PFSK-1 (cell line): ENCODE data around the gene WFDC1.

ENCODE experiments used
- FOXP2 ChIP-seq: optimal IDR thresholded peaks from 2 replicates; pipeline ENCODE3; 2011; ENCODE audit warnings: borderline replicate concordance, control low read depth, inconsistent platforms; ENCODE audit not compliant: insufficient read depth; ENCODE audit errors: extremely low read length, extremely low read depth
- POLR2AphosphoS5 ChIP-seq: IDR thresholded peaks from 2 replicates; pipeline ENCODE4 v1.6.1; 2012; ENCODE audit warnings: low read depth, mild to moderate bottlenecking, control low read depth, low read length, moderate library complexity
- SIN3A ChIP-seq: IDR thresholded peaks from 2 replicates; pipeline ENCODE4 v1.6.1; 2012; ENCODE audit warnings: mild to moderate bottlenecking, low read length, moderate library complexity, borderline replicate concordance; ENCODE audit not compliant: insufficient read depth
- TAF1 ChIP-seq: IDR thresholded peaks from 2 replicates; pipeline ENCODE4 v1.6.1; 2012; ENCODE audit warnings: low read length, control low read depth, borderline replicate concordance; ENCODE audit not compliant: insufficient read depth
- TF ChIP-seq, protein P1 (sequence below), 2 experiments: IDR thresholded peaks; 2 replicates each; pipeline versions ENCODE4 v1.6.1 to v1.8.0; 2011 to 2012; ENCODE audit warnings: low read depth in 2 of 2, low read length in 2 of 2, control low read depth in 1 of 2, inconsistent platforms in 1 of 2, mild to moderate bottlenecking in 1 of 2, moderate library complexity in 1 of 2; ENCODE audit not compliant: insufficient read depth in 1 of 2

The WFDC1 gene

GRCh38 chr16:84310642-84311041 lies 16.0 kb downstream of the WFDC1 start:
- TF ChIP-seq, protein P1, sequence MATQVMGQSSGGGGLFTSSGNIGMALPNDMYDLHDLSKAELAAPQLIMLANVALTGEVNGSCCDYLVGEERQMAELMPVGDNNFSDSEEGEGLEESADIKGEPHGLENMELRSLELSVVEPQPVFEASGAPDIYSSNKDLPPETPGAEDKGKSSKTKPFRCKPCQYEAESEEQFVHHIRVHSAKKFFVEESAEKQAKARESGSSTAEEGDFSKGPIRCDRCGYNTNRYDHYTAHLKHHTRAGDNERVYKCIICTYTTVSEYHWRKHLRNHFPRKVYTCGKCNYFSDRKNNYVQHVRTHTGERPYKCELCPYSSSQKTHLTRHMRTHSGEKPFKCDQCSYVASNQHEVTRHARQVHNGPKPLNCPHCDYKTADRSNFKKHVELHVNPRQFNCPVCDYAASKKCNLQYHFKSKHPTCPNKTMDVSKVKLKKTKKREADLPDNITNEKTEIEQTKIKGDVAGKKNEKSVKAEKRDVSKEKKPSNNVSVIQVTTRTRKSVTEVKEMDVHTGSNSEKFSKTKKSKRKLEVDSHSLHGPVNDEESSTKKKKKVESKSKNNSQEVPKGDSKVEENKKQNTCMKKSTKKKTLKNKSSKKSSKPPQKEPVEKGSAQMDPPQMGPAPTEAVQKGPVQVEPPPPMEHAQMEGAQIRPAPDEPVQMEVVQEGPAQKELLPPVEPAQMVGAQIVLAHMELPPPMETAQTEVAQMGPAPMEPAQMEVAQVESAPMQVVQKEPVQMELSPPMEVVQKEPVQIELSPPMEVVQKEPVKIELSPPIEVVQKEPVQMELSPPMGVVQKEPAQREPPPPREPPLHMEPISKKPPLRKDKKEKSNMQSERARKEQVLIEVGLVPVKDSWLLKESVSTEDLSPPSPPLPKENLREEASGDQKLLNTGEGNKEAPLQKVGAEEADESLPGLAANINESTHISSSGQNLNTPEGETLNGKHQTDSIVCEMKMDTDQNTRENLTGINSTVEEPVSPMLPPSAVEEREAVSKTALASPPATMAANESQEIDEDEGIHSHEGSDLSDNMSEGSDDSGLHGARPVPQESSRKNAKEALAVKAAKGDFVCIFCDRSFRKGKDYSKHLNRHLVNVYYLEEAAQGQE (IDR thresholded peaks at IDR 0.05; ENCODE audit: insufficient read depth in 1 of 2, low read depth in 2 of 2, low read length in 2 of 2) = no peak
- no peak for TF ChIP-seq SIN3A
- TF ChIP-seq TAF1 = no peak
- no peak for TF ChIP-seq POLR2AphosphoS5
- no peak for TF ChIP-seq FOXP2

GRCh38 chr16:84312783-84313382 lies 18.2 kb downstream of the WFDC1 start:
- no peak for TF ChIP-seq POLR2AphosphoS5
- TF ChIP-seq, protein P1 (IDR thresholded peaks at IDR 0.05; ENCODE audit: insufficient read depth in 1 of 2, low read depth in 2 of 2, low read length in 2 of 2) = no peak
- no peak for TF ChIP-seq SIN3A
- TF ChIP-seq TAF1 = no peak
- no peak for TF ChIP-seq FOXP2

- no peak for TF ChIP-seq FOXP2
- no peak for TF ChIP-seq POLR2AphosphoS5
- TF ChIP-seq, protein P1 (IDR thresholded peaks at IDR 0.05; ENCODE audit: insufficient read depth in 1 of 2, low read depth in 2 of 2, low read length in 2 of 2) = no peak
Observed at GRCh38 chr16:84313921-84314320, 19.2 kb downstream of the WFDC1 start.

DNA sequence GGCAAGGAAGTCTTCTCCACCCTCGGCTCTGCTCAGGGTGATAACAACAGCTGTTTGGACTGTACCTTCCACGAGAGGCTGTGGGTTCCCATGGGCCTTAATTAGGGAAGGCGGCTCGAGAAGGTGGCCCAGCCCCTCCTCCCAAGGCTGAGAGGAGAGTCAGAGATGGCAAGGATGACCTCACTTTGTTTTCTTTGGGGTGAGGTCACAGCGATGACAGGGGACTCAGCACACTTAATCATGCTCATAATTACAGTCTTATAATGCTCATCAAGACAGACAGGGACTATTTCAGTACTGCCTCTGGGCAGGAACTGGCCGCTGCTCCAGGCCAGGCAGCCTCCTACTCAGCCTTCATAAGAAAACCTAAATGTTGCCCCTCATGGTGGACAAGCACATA lies 19.7 kb downstream of the WFDC1 start:
- TF ChIP-seq POLR2AphosphoS5 = no peak
- TF ChIP-seq, protein P1 (IDR thresholded peaks at IDR 0.05; ENCODE audit: insufficient read depth in 1 of 2, low read depth in 2 of 2, low read length in 2 of 2) = no peak
- TF ChIP-seq TAF1 = no peak
- TF ChIP-seq SIN3A = no peak
- TF ChIP-seq FOXP2 = no peak

- TF ChIP-seq POLR2AphosphoS5 (no peak), TAF1 (no peak)
- TF ChIP-seq, protein P1 (IDR thresholded peaks at IDR 0.05; ENCODE audit: insufficient read depth in 1 of 2, low read depth in 2 of 2, low read length in 2 of 2) = no peak
Observed at GRCh38 chr16:84314814-84315213, 20.1 kb downstream of the WFDC1 start.
